MM.1S (cell line): ENCODE data around the gene RRM1.

Source experiments
- DNase-seq: peaks from one replicate; pipeline ENCODE4 v3.0.0-alpha.2; 2015
- H2AFZ ChIP-seq: fragments of 300-600 bp; sonication (generic); 2 replicates; pipeline ENCODE4 v1.6.0; 2016; ENCODE audit warnings: antibody characterized with exemption, low read length
- H3F3A ChIP-seq: fragments of 300-600 bp; sonication (generic); 2 replicates; pipeline ENCODE4 v1.6.1; 2016; ENCODE audit warnings: mild to moderate bottlenecking, antibody characterized with exemption, low read length, moderate library complexity, mixed read lengths; ENCODE audit not compliant: insufficient read depth
- H3K27ac ChIP-seq: fragments of 300-600 bp; sonication (generic); 2 replicates; pipeline ENCODE4 v1.5.1; 2016; ENCODE audit warnings: mild to moderate bottlenecking, low read length
- H3K27me3 ChIP-seq: fragments of 300-600 bp; sonication (generic); replicated peaks from 2 replicates; pipeline ENCODE4 v1.6.0; 2016; ENCODE audit warnings: low read length; ENCODE audit not compliant: insufficient read depth
- H3K36me3 ChIP-seq: fragments of 300-600 bp; sonication (generic); replicated peaks from 2 replicates; pipeline ENCODE4 v1.6.1; 2016; ENCODE audit warnings: mild to moderate bottlenecking, low read length, mixed read lengths; ENCODE audit not compliant: insufficient read depth
- H3K4me1 ChIP-seq: fragments of 300-600 bp; sonication (generic); 2 replicates; pipeline ENCODE4 v1.6.1; 2016; ENCODE audit warnings: low read length, mixed read lengths
- H3K4me2 ChIP-seq: fragments of 300-600 bp; sonication (generic); 2 replicates; pipeline ENCODE4 v1.6.0; 2016; ENCODE audit warnings: low read depth, low read length
- H3K4me3 ChIP-seq: fragments of 300-600 bp; sonication (generic); 2 replicates; pipeline ENCODE4 v1.5.1; 2016; ENCODE audit warnings: low read length, mixed read lengths
- H3K79me2 ChIP-seq: fragments of 300-600 bp; sonication (generic); 2 replicates; pipeline ENCODE4 v1.6.1; 2016; ENCODE audit warnings: mixed run types, low read length, mixed read lengths
- H3K9ac ChIP-seq: fragments of 300-600 bp; sonication (generic); 2 replicates; pipeline ENCODE4 v1.6.1; 2016; ENCODE audit warnings: low read length, mixed read lengths
- H3K9me2 ChIP-seq: fragments of 300-600 bp; sonication (generic); replicated peaks from 2 replicates; pipeline ENCODE4 v1.6.1; 2016; ENCODE audit warnings: mild to moderate bottlenecking, low read length, mixed read lengths; ENCODE audit not compliant: insufficient read depth
- H3K9me3 ChIP-seq: fragments of 300-600 bp; sonication (generic); replicated peaks from 2 replicates; pipeline ENCODE4 v1.6.1; 2016; ENCODE audit warnings: mild to moderate bottlenecking, low read length, mixed read lengths; ENCODE audit not compliant: insufficient read depth
- H4K20me1 ChIP-seq: fragments of 300-600 bp; sonication (generic); 2 replicates; pipeline ENCODE4 v1.6.1; 2016; ENCODE audit warnings: mild to moderate bottlenecking, low read length, moderate library complexity, mixed read lengths; ENCODE audit not compliant: insufficient read depth
- EZH2 ChIP-seq: fragments of 300-600 bp; sonication (generic); optimal IDR thresholded peaks from 2 replicates; pipeline ENCODE3; 2017; ENCODE audit warnings: low read depth, mild to moderate bottlenecking, antibody characterized with exemption, low read length, mixed read lengths
- EZH2phosphoT487 ChIP-seq: fragments of 300-600 bp; sonication (generic); IDR thresholded peaks from 2 replicates; pipeline ENCODE4 v1.6.1; 2018; ENCODE audit warnings: antibody characterized with exemption, low read length
- TF ChIP-seq, protein P1 (sequence below): fragments of 300-600 bp; sonication (generic); IDR thresholded peaks from 2 replicates; pipeline ENCODE4 v1.5.1; 2016; ENCODE audit warnings: antibody characterized with exemption, low read length, mixed read lengths

RRM1 gene

DNA sequence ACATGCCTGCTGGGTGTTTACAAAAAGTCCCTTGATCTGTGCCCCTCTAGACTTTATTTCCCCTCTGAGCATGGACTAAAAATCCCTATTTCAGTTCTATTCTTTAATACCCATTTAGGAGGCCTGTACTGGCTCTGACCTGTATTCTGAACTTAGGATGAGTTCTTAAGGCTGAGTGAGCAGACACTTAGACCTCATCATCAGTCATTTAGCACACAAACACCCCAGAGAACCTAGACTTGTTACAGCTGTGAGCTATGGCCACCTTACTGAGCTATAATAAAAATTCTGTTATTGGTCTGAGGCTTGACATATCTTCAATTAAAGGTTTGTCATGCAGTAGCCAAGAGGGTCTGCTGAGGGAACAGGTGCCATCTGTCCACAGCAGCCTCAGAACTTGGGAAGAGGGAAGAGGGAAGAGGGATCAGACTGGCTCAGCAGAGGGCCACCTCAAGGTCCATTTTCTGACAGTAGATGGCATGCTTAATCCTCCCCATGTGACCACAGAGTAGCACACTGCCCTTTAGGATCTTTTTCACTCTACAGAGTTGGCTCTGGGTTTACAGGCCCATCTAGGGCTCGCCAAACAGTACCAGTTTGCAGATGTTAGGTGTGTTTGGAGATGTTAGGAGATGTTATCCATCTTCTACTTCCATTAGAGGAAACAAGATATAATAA, 30.2 kb upstream of the RRM1 start:
- no peaks in the 10 kb centered on the region for H3K4me1 ChIP-seq
- no peak overlapping the region for H3K27ac ChIP-seq
- H2AFZ ChIP-seq = no peak overlapping the region
- H4K20me1 ChIP-seq = no peaks in the 10 kb centered on the region
- H3K4me2 ChIP-seq = no peak overlapping the region
- no peak overlapping the region for H3K9ac ChIP-seq
- no peak overlapping the region for H3K4me3 ChIP-seq
- H3K27me3 ChIP-seq = no peaks in the 10 kb centered on the region
- no peaks in the 10 kb centered on the region for H3K36me3 ChIP-seq
- no peaks in the 10 kb centered on the region for H3F3A ChIP-seq
- no peaks in the 10 kb centered on the region for H3K9me3 ChIP-seq
- no peak for DNase-seq
- TF ChIP-seq, protein P1, sequence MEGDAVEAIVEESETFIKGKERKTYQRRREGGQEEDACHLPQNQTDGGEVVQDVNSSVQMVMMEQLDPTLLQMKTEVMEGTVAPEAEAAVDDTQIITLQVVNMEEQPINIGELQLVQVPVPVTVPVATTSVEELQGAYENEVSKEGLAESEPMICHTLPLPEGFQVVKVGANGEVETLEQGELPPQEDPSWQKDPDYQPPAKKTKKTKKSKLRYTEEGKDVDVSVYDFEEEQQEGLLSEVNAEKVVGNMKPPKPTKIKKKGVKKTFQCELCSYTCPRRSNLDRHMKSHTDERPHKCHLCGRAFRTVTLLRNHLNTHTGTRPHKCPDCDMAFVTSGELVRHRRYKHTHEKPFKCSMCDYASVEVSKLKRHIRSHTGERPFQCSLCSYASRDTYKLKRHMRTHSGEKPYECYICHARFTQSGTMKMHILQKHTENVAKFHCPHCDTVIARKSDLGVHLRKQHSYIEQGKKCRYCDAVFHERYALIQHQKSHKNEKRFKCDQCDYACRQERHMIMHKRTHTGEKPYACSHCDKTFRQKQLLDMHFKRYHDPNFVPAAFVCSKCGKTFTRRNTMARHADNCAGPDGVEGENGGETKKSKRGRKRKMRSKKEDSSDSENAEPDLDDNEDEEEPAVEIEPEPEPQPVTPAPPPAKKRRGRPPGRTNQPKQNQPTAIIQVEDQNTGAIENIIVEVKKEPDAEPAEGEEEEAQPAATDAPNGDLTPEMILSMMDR = no peak
- 0 out of 2 replicates have a peak, but pooled peaks cover 3% of the 10 kb centered on the region for H3K79me2 ChIP-seq
- H3K9me2 ChIP-seq = no peaks in the 10 kb centered on the region

- Histone ChIP-seq H3K27ac (no peak overlapping the region), H3K9ac (no peak overlapping the region), H3K79me2 (0 out of 2 replicates have a peak, but pooled peaks cover 3% of the 10 kb centered on the region), H3K9me2 (no peaks in the 10 kb centered on the region), H3K27me3 (no peaks in the 10 kb centered on the region), H3K4me2 (no peak overlapping the region), H3K36me3 (no peaks in the 10 kb centered on the region), H4K20me1 (no peaks in the 10 kb centered on the region), H3K9me3 (no peaks in the 10 kb centered on the region), H3K4me3 (no peak overlapping the region), H3K4me1 (no peaks in the 10 kb centered on the region), H2AFZ (no peak overlapping the region), H3F3A (no peaks in the 10 kb centered on the region)
- no peak for DNase-seq
- no peak for TF ChIP-seq EZH2
- TF ChIP-seq EZH2phosphoT487 = no peak
- TF ChIP-seq, protein P1 = no peak
Measured at GRCh38 chr11:4065086-4065485, 29.5 kb upstream of the RRM1 start.

- Histone ChIP-seq H3K36me3 (no peaks in the 10 kb centered on the region), H3K4me1 (no peaks in the 10 kb centered on the region), H3K9me2 (no peaks in the 10 kb centered on the region), H2AFZ (no peak overlapping the region), H3F3A (no peaks in the 10 kb centered on the region), H3K4me3 (no peak overlapping the region), H3K4me2 (no peak overlapping the region), H4K20me1 (no peaks in the 10 kb centered on the region), H3K27ac (no peak overlapping the region), H3K9ac (no peak overlapping the region), H3K9me3 (no peaks in the 10 kb centered on the region), H3K79me2 (0 out of 2 replicates have a peak, but pooled peaks cover 3% of the 10 kb centered on the region), H3K27me3 (no peaks in the 10 kb centered on the region)
- DNase-seq = no peak
- TF ChIP-seq EZH2 (no peak), EZH2phosphoT487 (no peak)
- TF ChIP-seq, protein P1 = no peak
Measured at GRCh38 chr11:4065601-4066377, 28.8 kb upstream of the RRM1 start.
